OCI-LY7 (cell line): ENCODE results near the gene MYL12A.

ENCODE experiments used
- CTCF ChIP-seq: fragments of 200-600 bp; sonication (generic); conservative IDR thresholded peaks from 2 replicates; pipeline ENCODE4 v1.5.1; 2014; ENCODE audit warnings: mild to moderate bottlenecking, antibody characterized with exemption, low read length, moderate library complexity, mixed read lengths
- EZH2phosphoT487 ChIP-seq: fragments of 200-600 bp; sonication (generic); IDR thresholded peaks from 2 replicates; pipeline ENCODE4 v1.6.1; 2018; ENCODE audit warnings: low read depth, borderline replicate concordance, mild to moderate bottlenecking, mixed run types, antibody characterized with exemption, low read length, moderate library complexity, mixed read lengths

- no peak for TF ChIP-seq CTCF
- TF ChIP-seq EZH2phosphoT487: no peak
These were observed 28.8 kb upstream of the MYL12A start for GRCh38 chr18:3218819-3219218.
